ENCODE results near the gene CTNNA2. TPM values are rescaled to one million over a fixed set of nuclear protein-coding genes. Genes with fewer than 3 reads are reported as not detected.

Gene CTNNA2
- total RNA-seq, 1 experiment from 2014 or later: not detected

GRCh38 chr2:79966882-79967281 lies 454.0 kb downstream of the CTNNA2 start:
- no peak for DNase-seq (ENCODE audit: extremely low read depth, low read depth)

GRCh38 chr2:79971807-79972206 lies 459.0 kb downstream of the CTNNA2 start:
- DNase-seq (ENCODE audit: extremely low read depth, low read depth): no peak

- DNase-seq (ENCODE audit: extremely low read depth, low read depth): no peak
Measured at GRCh38 chr2:79972661-79973060, 459.8 kb downstream of the CTNNA2 start.

- no peak for DNase-seq (ENCODE audit: extremely low read depth, low read depth)
Measured at GRCh38 chr2:79975791-79976565, 463.1 kb downstream of the CTNNA2 start.

GRCh38 chr2:79977792-79978191 lies 464.9 kb downstream of the CTNNA2 start:
- no peak for DNase-seq (ENCODE audit: extremely low read depth, low read depth)

GRCh38 chr2:79980116-79980515 lies 467.3 kb downstream of the CTNNA2 start:
- DNase-seq (ENCODE audit: extremely low read depth, low read depth): no peak

- no peak for DNase-seq (ENCODE audit: extremely low read depth, low read depth)
Measured at GRCh38 chr2:79980816-79981215, 468.0 kb downstream of the CTNNA2 start.

- no peak for DNase-seq (ENCODE audit: extremely low read depth, low read depth)
Measured at GRCh38 chr2:79981316-79981715, 468.5 kb downstream of the CTNNA2 start.

- DNase-seq (ENCODE audit: extremely low read depth, low read depth): no peak
Measured at GRCh38 chr2:79982445-79982844, 469.6 kb downstream of the CTNNA2 start.

GRCh38 chr2:79984476-79984875 lies 471.6 kb downstream of the CTNNA2 start:
- no peak for DNase-seq (ENCODE audit: extremely low read depth, low read depth)

GRCh38 chr2:79985145-79985544 lies 472.3 kb downstream of the CTNNA2 start:
- DNase-seq (ENCODE audit: extremely low read depth, low read depth): no peak

GRCh38 chr2:79985571-79985970 lies 472.7 kb downstream of the CTNNA2 start:
- DNase-seq (ENCODE audit: extremely low read depth, low read depth): no peak

- DNase-seq (ENCODE audit: extremely low read depth, low read depth): no peak
Measured at GRCh38 chr2:79993144-79993543, 480.3 kb downstream of the CTNNA2 start.

- DNase-seq (ENCODE audit: extremely low read depth, low read depth): no peak
Measured at GRCh38 chr2:79994161-79994560, 481.3 kb downstream of the CTNNA2 start.

GRCh38 chr2:79994965-79995364 lies 482.1 kb downstream of the CTNNA2 start:
- DNase-seq (ENCODE audit: extremely low read depth, low read depth): no peak

GRCh38 chr2:79996709-79997108 lies 483.9 kb downstream of the CTNNA2 start:
- DNase-seq (ENCODE audit: extremely low read depth, low read depth): no peak

GRCh38 chr2:80001701-80002101 lies 488.9 kb downstream of the CTNNA2 start:
- no peak for DNase-seq (ENCODE audit: extremely low read depth, low read depth)

GRCh38 chr2:80002112-80002511 lies 489.3 kb downstream of the CTNNA2 start:
- DNase-seq (ENCODE audit: extremely low read depth, low read depth): no peak

- DNase-seq (ENCODE audit: extremely low read depth, low read depth): no peak
Measured at GRCh38 chr2:80002568-80003157, 489.8 kb downstream of the CTNNA2 start.

- no peak for DNase-seq (ENCODE audit: extremely low read depth, low read depth)
Measured at GRCh38 chr2:80007777-80008503, 495.1 kb downstream of the CTNNA2 start.

GRCh38 chr2:80008596-80008995 lies 495.7 kb downstream of the CTNNA2 start:
- no peak for DNase-seq (ENCODE audit: extremely low read depth, low read depth)

GRCh38 chr2:80009211-80009610 lies 496.4 kb downstream of the CTNNA2 start:
- DNase-seq (ENCODE audit: extremely low read depth, low read depth): no peak

Data from NCI-H460 (cell line).